Esophagus squamous epithelium (tissue), 4 donors: ENCODE data around the gene IFRD2.

Source experiments
- CTCF ChIP-seq, 6 experiments: fragments of 450-650 bp in 4 of 6; fragments of 200-600 bp in 2 of 6; sonication (generic) in 2 of 6; IDR thresholded peaks; one replicate each; pipeline ENCODE4 v1.5.1; 2016 to 2019; ENCODE audit warnings: antibody characterized with exemption in 6 of 6, mild to moderate bottlenecking in 4 of 6, moderate library complexity in 4 of 6
- POLR2A ChIP-seq, 4 donors: fragments of 450-650 bp; IDR thresholded peaks; one replicate each; pipeline ENCODE4 v1.6.1; 2017; ENCODE audit warnings: antibody characterized with exemption in 4 of 4, mild to moderate bottlenecking in 4 of 4, moderate library complexity in 3 of 4

- TF ChIP-seq CTCF (IDR thresholded peaks at IDR 0.05) (no peak), POLR2A (IDR thresholded peaks at IDR 0.05) (no peak)
Observed at GRCh38 chr3:50268276-50268675, 24.0 kb downstream of the IFRD2 start.
